ENCODE data around the gene TNNC1.

TNNC1 gene

DNA sequence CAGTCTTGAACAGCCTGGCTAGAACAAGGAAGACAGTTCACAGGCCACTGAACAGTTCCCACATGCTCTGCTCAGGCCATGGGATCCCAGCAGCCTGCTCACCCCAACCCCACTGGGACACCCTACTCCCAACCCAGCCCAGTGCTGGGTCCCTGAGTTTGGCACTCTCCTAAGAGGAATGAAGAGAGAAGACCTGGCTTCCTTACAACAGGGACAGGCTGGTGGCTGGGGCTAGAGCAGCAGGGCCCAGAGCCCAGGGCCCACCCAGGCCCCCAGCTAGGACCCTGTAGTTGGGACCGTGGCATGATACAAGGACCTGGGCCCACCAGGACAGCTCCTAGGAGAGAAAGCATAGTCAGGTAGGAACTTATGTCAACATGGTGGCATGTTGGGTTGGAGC, 52.3 kb downstream of the TNNC1 start:
- no peak for DNase-seq (ENCODE audit: low read depth in 2 of 2)

Data from stimulated activated CD8-positive, alpha-beta memory T cell treated with anti-CD3 and anti-CD28 coated beads, Interleukin-7, amount 100 ng/mL, for 1 hour (primary cell).